A549 (cell line): ENCODE results near the gene FAM219A. TPM values are rescaled to one million over a fixed set of nuclear protein-coding genes. Genes with fewer than 3 reads are reported as not detected.
A peak's percentile ranks its signal among the peaks of the same experiment; 100 is the strongest.
"Not testable (repeated sequence)": the region's sequence is repeated elsewhere in the genome, so short reads cannot be mapped to it uniquely, and the experiment has no call there.

Experiments used
- ATAC-seq, 2 experiments: fragments of 200-7000 bp in 1 of 2; fragments of >200 bp in 1 of 2; cut with Nextera tagmentation in 1 of 2; cut with Tn5 transposase in 1 of 2; 3 replicates each; pipeline versions ENCODE4 v1.8.0 to v1.9.1; 2018 to 2020; ENCODE audit warnings: mild to moderate bottlenecking in 1 of 2, moderate library complexity in 1 of 2
- CTCF ChIA-PET: fragments of 300-600 bp; sonication (Branson Sonifier 250); formaldehyde crosslinking; extraction: SDS; loops from one replicate; lab custom pipeline; 2021; ENCODE audit warnings: antibody characterized with exemption, inconsistent platforms; lab: Yijun Ruan, JAX
- POLR2A ChIA-PET: fragments of 350-600 bp; formaldehyde crosslinking; extraction: SDS; loops from one replicate; lab custom pipeline; 2021; ENCODE audit warnings: antibody characterized with exemption, inconsistent platforms; lab: Yijun Ruan, JAX
- DNase-seq, 2 experiments: peaks; one replicate each; pipeline versions ENCODE4 v3.0.0 to v3.0.0-alpha.2; 2011 to 2016; ENCODE audit warnings: low read depth in 1 of 2, low spot score in 1 of 2
- FAIRE-seq: peaks from 2 replicates; lab custom pipeline; 2011; peaks lifted over from hg19 to GRCh38; lab: Jason Lieb, UNC
- H3K27ac ChIP-seq, 2 experiments: fragments of >200 bp; sonication (Bioruptor Twin); formaldehyde crosslinking; 3 replicates each; pipeline ENCODE4 v1.5.1; 2016 to 2017
- H3K4me1 ChIP-seq: fragments of >200 bp; sonication (Bioruptor Twin); formaldehyde crosslinking; 3 replicates; pipeline ENCODE4 v1.6.1; 2016
- H3K4me2 ChIP-seq: fragments of >200 bp; sonication (Bioruptor Twin); formaldehyde crosslinking; 3 replicates; pipeline ENCODE4 v1.6.1; 2016
- H3K4me3 ChIP-seq: fragments of >200 bp; sonication (Bioruptor Twin); formaldehyde crosslinking; 3 replicates; pipeline ENCODE4 v1.5.1; 2016
- H3K9me3 ChIP-seq: fragments of >200 bp; sonication (Bioruptor Twin); formaldehyde crosslinking; 3 replicates; pipeline ENCODE4 v1.6.1; 2016
- BCL3 ChIP-seq: fragments of >200 bp; sonication (Bioruptor Twin); formaldehyde crosslinking; IDR thresholded peaks from 3 replicates; pipeline ENCODE4 v1.6.1; 2016
- CTCF ChIP-seq: fragments of >200 bp; sonication (Bioruptor Twin); formaldehyde crosslinking; IDR thresholded peaks from 3 replicates; pipeline ENCODE4 v1.5.1; 2016
- EHF ChIP-seq: fragments of 250-450 bp; sonication (Bioruptor Pico); IDR thresholded peaks from 2 replicates; pipeline ENCODE4 v1.5.0; 2020; ENCODE audit warnings: mild to moderate bottlenecking
- EHMT2 ChIP-seq: fragments of 200-600 bp; sonication (generic); IDR thresholded peaks from 2 replicates; pipeline ENCODE4 v1.6.1; 2016; ENCODE audit warnings: antibody characterized with exemption, low read depth, mild to moderate bottlenecking, moderate library complexity
- HOXA7 ChIP-seq: fragments of 250-450 bp; sonication (Bioruptor Pico); IDR thresholded peaks from 2 replicates; pipeline ENCODE4 v1.5.0; 2020; ENCODE audit warnings: mild to moderate bottlenecking, moderate library complexity
- MYC ChIP-seq: IDR thresholded peaks from 2 replicates; pipeline ENCODE4 v1.6.1; 2012; ENCODE audit warnings: mild to moderate bottlenecking, inconsistent platforms, low read length, improper control_type of control experiment, borderline replicate concordance
- TFCP2L1 ChIP-seq: fragments of 250-450 bp; sonication (Bioruptor Pico); IDR thresholded peaks from 2 replicates; pipeline ENCODE4 v1.5.0; 2021; ENCODE audit warnings: mild to moderate bottlenecking
- WGBS: methylation state at CpG from one replicate; pipeline ENCODE4 v1.1.6; 2017; ENCODE audit errors: missing lambda C conversion rate; 5-methylcytosine and 5-hydroxymethylcytosine counted together
- polyA plus RNA-seq, 4 experiments: library from polyadenylated mRNA; depleted of rRNA in 3 of 4; stranded (reverse); fragments of >200 nt; fragmentation: RNase III in 1 of 4; extraction: RNeasy Plus Mini Kit Qiagen cat#74134 plus additional on column Dnase treatment in 1 of 4; gene quantifications; 2 replicates in 3 of 4; 3 replicates in 1 of 4; pipeline ENCODE4 v1.2.3, GENCODE V29; 2011 to 2017
- TF ChIP-seq, protein P1 (sequence below): fragments of 250-450 bp; sonication (Bioruptor Pico); IDR thresholded peaks from 2 replicates; pipeline ENCODE4 v1.5.0; 2021; ENCODE audit warnings: mild to moderate bottlenecking, moderate library complexity, borderline replicate concordance
- TF ChIP-seq, protein P2 (sequence below): fragments of 200-600 bp; sonication (generic); IDR thresholded peaks from 2 replicates; pipeline ENCODE4 v1.6.1; 2016; ENCODE audit warnings: antibody characterized with exemption, mild to moderate bottlenecking, moderate library complexity

FAM219A gene
- polyA plus RNA-seq, 2 of the 4 experiments (the other 2 are of a cell fraction), result 8.1 to 15.3 TPM

GRCh38 chr9:34440017-34440416 lies 18.4 kb downstream of the FAM219A start:
- POLR2A ChIA-PET, result no interaction called here
- no peak overlapping the region for H3K4me2 ChIP-seq

DNA sequence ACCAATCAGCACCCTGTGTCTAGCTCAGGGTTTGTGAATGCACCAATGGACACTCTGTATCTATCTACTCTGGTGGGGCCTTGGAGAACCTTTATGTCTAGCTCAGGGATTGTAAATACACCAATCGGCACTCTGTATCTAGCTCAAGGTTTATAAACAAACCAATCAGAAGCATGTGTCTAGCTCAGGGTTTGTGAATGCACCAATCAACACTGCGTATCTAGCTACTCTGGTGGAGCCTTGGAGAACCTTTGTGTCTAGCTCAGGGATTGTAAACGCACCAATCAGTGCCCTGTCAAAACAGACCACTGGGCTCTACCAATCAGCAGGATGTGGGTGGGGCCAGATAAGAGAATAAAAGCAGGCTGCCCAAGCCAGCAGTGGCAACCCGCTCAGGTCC lies 19.9 kb downstream of the FAM219A start:
- POLR2A ChIA-PET, result not testable (repeated sequence)
- CTCF ChIA-PET, result interaction anchor here (0.6 to 15.6 kb wide), 19 partner anchors 14 to 196 kb away, joined by 3 to 152 read pairs (median 4); no protein-coding TSS in a partner anchor
- DNase-seq, result peak in 1 of 2 experiments; percentile 29

More at GRCh38 chr9:34440017-34440416, 18.4 kb downstream of the FAM219A start:
- DNase-seq, result no peak
- no peak overlapping the region for H3K4me3 ChIP-seq
- H3K27ac ChIP-seq, result no peak overlapping the region
- no peaks in the 10 kb centered on the region for H3K4me1 ChIP-seq
- no peak for TF ChIP-seq BCL3
- TF ChIP-seq TFCP2L1 (CRISPR knock-in tag), result no peak
- no peak for TF ChIP-seq EHF (CRISPR knock-in tag)
- TF ChIP-seq HOXA7 (CRISPR knock-in tag), result no peak
- no peak for TF ChIP-seq EHMT2
- TF ChIP-seq CTCF, result no peak
- TF ChIP-seq, protein P1, sequence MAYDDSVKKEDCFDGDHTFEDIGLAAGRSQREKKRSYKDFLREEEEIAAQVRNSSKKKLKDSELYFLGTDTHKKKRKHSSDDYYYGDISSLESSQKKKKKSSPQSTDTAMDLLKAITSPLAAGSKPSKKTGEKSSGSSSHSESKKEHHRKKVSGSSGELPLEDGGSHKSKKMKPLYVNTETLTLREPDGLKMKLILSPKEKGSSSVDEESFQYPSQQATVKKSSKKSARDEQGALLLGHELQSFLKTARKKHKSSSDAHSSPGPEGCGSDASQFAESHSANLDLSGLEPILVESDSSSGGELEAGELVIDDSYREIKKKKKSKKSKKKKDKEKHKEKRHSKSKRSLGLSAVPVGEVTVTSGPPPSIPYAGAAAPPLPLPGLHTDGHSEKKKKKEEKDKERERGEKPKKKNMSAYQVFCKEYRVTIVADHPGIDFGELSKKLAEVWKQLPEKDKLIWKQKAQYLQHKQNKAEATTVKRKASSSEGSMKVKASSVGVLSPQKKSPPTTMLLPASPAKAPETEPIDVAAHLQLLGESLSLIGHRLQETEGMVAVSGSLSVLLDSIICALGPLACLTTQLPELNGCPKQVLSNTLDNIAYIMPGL (CRISPR knock-in tag), result no peak
- no peak for TF ChIP-seq MYC
- TF ChIP-seq, protein P2, sequence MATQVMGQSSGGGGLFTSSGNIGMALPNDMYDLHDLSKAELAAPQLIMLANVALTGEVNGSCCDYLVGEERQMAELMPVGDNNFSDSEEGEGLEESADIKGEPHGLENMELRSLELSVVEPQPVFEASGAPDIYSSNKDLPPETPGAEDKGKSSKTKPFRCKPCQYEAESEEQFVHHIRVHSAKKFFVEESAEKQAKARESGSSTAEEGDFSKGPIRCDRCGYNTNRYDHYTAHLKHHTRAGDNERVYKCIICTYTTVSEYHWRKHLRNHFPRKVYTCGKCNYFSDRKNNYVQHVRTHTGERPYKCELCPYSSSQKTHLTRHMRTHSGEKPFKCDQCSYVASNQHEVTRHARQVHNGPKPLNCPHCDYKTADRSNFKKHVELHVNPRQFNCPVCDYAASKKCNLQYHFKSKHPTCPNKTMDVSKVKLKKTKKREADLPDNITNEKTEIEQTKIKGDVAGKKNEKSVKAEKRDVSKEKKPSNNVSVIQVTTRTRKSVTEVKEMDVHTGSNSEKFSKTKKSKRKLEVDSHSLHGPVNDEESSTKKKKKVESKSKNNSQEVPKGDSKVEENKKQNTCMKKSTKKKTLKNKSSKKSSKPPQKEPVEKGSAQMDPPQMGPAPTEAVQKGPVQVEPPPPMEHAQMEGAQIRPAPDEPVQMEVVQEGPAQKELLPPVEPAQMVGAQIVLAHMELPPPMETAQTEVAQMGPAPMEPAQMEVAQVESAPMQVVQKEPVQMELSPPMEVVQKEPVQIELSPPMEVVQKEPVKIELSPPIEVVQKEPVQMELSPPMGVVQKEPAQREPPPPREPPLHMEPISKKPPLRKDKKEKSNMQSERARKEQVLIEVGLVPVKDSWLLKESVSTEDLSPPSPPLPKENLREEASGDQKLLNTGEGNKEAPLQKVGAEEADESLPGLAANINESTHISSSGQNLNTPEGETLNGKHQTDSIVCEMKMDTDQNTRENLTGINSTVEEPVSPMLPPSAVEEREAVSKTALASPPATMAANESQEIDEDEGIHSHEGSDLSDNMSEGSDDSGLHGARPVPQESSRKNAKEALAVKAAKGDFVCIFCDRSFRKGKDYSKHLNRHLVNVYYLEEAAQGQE, result no peak
- ATAC-seq, result no peak
- H3K9me3 ChIP-seq, result no peaks in the 10 kb centered on the region
- no peak for FAIRE-seq
- CTCF ChIA-PET, result interaction anchor here (0.8 to 15.6 kb wide), 9 partner anchors 13 to 194 kb away, joined by 3 to 152 read pairs (median 22); no protein-coding TSS in a partner anchor

GRCh38 chr9:34437926-34438307 lies 20.5 kb downstream of the FAM219A start:
- 100% methylated on average over 1 of the region's 28 CpGs for WGBS
- H3K4me2 ChIP-seq, FAIRE-seq, H3K9me3 ChIP-seq, H3K27ac ChIP-seq, H3K4me3 ChIP-seq, DNase-seq, POLR2A ChIA-PET, ATAC-seq, H3K4me1 ChIP-seq: not testable (repeated sequence)
- CTCF ChIA-PET, result interaction anchor here (0.6 to 15.6 kb wide), 17 partner anchors 15 to 197 kb away, joined by 3 to 152 read pairs (median 5); no protein-coding TSS in a partner anchor

More for the DNA sequence above, 19.9 kb downstream of the FAM219A start:
- H3K4me3 ChIP-seq, ATAC-seq, FAIRE-seq, H3K27ac ChIP-seq, H3K4me1 ChIP-seq, H3K9me3 ChIP-seq, H3K4me2 ChIP-seq: not testable (repeated sequence)
- 96% methylated on average over 4 of the region's 4 CpGs for WGBS
